ENCODE results near the gene RTKN.
A peak's percentile ranks its signal among the peaks of the same experiment; 100 is the strongest.

The RTKN gene

GRCh38 chr2:74384051-74384450 lies 57.7 kb downstream of the RTKN start:
- Histone ChIP-seq H3K4me3 (no peak overlapping the region), H3K27ac (no peak overlapping the region)
- no peak for DNase-seq (ENCODE audit: low spot score)
- TF ChIP-seq CTCF (IDR thresholded peaks at IDR 0.05), result no peak

GRCh38 chr2:74383254-74383653 lies 58.5 kb downstream of the RTKN start:
- no peak overlapping the region for H3K4me3 ChIP-seq
- no peak for TF ChIP-seq CTCF (IDR thresholded peaks at IDR 0.05)
- DNase-seq (ENCODE audit: low spot score), result no peak
- peak overlapping the region in 1 of 2 donors; percentile 9 for H3K27ac ChIP-seq

GRCh38 chr2:74381751-74382150 lies 60.0 kb downstream of the RTKN start:
- H3K4me3 ChIP-seq, result no peak overlapping the region
- TF ChIP-seq CTCF (IDR thresholded peaks at IDR 0.05), result no peak
- H3K27ac ChIP-seq, result no peak overlapping the region
- DNase-seq (ENCODE audit: low spot score), result no peak

GRCh38 chr2:74379851-74380789 lies 61.6 kb downstream of the RTKN start, which contains the start of gene DCTN1:
TSS of gene DCTN1 (minus strand) at chr2:74380311. CDS start at chr2:74380037, 274 bp downstream.
- H3K27ac ChIP-seq, result peak within 1 kb of the TSS; percentile 28 to 38
- H3K4me3 ChIP-seq, result peak within 1 kb of the TSS; percentile 72
- no peak for TF ChIP-seq CTCF (IDR thresholded peaks at IDR 0.05)
- DNase-seq (ENCODE audit: low spot score), result no peak

- H3K27ac ChIP-seq, result no peak overlapping the region
- DNase-seq (ENCODE audit: low spot score), result no peak
- no peak for TF ChIP-seq CTCF (IDR thresholded peaks at IDR 0.05)
- no peak overlapping the region for H3K4me3 ChIP-seq
These were observed 63.7 kb downstream of the RTKN start for GRCh38 chr2:74378007-74378406.

- TF ChIP-seq CTCF (IDR thresholded peaks at IDR 0.05), result no peak
- H3K27ac ChIP-seq, result no peak overlapping the region
- DNase-seq (ENCODE audit: low spot score), result no peak
- H3K4me3 ChIP-seq, result no peak overlapping the region
These were observed 65.9 kb downstream of the RTKN start for GRCh38 chr2:74375838-74376237.

All from coronary artery (tissue), 2 donors.